GM18868 (cell line): ENCODE data around the gene VRK3.
"Not testable (repeated sequence)": the region's sequence is repeated elsewhere in the genome, so short reads cannot be mapped to it uniquely, and the experiment has no call there.

ENCODE experiments used
- ATAC-seq: cut with Tn5 transposase; IDR thresholded peaks from one replicate; pipeline ENCODE4 v1.9.1; 2021; ENCODE audit warnings: mild to moderate bottlenecking, moderate library complexity; ENCODE audit not compliant: unreplicated experiment

Gene VRK3

DNA sequence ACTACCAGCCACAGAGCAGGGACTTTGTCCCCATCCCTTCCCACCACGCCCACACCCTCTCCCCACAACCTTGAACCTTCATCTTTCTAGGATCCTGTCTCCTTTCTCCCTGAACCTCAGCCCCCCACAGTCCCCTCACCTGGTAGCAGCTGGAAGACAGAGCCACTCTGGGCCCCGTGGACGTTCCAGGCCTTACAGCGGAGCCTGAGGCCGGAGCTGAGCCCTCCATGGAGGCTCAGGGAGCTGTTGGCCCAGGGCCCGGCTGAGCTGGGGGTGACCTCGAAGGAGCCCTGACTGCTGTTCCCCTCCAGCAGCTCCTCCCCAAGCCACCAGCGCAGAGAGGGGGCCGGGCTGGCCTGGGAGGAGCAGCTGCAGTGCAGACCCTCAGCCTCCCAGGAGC, 67.0 kb downstream of the VRK3 start:
- not testable (repeated sequence) for ATAC-seq

GRCh38 chr19:49957262-49957915, 67.8 kb downstream of the VRK3 start:
- ATAC-seq, result no peak

DNA sequence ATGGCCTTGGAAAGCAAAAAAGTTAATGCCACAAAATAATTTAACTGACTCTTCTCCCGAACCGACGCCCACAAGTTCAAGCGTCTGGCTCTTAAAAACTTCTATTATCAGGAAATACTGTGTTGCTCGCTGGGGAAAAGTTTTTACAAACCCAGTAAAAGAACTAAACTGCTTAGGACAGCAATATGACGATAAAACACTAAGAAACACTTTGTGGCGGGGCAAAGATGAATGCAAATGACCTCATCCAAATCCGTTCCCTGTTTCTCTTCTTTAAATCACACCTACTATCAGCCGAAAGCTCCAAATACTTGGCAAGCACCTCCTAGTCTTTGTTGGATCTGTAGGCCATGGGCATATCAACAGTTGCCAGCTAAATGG, 69.1 kb downstream of the VRK3 start:
- ATAC-seq, result no peak

GRCh38 chr19:49954933-49955332, 70.2 kb downstream of the VRK3 start:
- no peak for ATAC-seq

DNA sequence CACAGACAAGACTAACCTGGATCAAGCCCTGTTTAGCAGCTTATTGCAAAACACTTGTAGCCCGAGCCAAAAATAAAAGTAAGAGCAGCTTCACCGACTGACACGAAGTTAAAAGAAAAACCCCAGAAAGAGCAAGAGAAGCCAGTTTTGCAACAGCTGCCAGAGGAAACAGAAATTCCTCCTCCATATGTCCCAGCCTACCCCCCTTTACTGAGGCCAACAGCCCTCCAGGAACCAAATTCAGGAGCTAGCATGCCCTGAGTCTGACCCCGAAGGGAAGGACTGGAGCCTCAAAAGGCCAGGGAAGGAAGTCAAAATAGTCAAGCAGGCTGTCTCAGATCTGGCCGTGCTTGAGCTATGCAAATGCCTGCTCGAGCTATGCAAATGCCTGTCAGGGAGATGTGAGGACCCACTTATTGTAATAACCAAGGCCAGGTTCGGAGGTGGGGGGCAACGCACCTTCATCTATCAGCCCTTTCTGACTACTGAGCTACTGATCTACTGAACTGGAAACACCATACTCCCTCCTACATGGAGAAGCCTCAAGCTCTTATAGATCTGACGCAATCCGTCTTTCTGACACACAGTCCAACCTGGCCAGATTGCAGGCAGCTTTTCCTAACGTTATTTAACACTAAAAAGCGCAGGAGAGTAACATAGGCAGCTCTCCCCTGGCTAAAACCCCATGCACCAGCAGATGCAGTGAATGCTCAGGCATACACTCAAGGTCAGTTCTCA, 70.9 kb downstream of the VRK3 start:
- no peak for ATAC-seq

DNA sequence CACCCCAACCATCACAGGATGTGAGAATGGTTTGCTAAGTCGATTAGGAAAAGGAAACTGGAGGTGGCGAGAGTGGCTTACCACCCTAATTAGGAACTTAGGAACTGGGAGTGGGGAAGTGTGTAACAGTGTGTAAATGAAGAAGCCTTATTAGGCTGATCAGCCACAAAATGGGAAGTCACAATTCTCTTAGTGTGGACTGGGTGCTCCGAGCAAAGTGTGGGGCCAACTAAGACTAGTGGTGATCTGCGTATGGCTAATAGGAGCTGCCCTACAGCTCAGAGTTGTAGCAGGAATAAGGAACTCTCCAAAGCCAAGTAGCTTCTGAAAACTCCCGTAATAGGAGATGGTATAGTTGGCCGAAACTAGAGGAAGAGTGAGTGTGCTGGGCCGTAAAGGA, 71.8 kb downstream of the VRK3 start:
- no peak for ATAC-seq

DNA sequence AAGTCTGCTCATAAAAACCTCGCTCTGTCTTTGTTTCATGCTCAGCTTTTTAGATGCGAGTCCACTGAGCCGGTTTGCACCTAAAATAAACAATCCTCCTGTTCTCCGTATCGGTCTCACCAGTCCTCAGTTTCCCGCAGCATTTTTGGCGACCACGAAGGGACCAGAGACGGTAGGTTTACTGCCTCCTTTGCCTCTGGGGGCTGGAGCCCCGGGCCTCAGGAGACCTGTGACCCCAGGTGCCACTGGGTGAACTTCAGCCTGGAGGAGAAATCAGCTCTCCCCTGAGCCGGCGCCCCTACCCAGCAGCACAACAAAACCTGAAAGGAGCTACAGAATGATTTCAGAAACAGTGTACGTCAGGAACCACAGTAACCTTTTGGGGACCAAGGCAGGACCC, 72.3 kb downstream of the VRK3 start:
- no peak for ATAC-seq

- ATAC-seq, result no peak
Measured at GRCh38 chr19:49952479-49952836, 72.7 kb downstream of the VRK3 start.

DNA sequence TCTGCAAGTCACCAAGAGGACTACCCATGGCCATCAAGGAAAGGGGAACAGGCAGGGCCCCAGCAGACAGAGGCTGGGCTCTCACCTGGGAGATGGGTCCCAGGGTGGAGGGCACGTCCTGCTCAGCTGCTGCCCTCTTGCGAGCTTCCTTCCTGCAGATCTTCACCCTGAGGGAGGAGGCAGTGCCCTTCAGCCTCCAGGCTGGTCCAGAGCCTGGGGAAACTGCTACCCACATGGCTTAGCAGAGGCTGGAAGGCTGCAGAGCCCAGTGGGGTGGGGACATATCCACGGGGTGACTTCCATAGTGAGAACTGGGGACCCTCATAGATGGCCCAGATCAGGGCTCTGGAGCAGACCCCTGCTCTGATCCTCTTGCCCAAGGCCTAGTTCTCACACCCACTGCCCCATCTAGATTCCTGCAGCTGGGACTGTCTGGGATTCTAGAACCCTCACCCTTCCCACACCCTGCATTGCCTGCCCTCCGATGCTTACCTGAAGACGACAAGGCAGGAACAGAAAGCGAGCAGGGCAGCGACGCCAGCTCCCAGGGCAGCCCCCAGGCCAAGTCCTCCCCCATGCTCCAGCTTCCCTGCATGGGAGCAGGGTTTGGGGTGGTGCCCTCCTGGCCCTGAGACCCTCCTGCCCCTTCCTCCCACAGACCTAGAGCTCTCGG, 73.2 kb downstream of the VRK3 start:
- no peak for ATAC-seq

DNA sequence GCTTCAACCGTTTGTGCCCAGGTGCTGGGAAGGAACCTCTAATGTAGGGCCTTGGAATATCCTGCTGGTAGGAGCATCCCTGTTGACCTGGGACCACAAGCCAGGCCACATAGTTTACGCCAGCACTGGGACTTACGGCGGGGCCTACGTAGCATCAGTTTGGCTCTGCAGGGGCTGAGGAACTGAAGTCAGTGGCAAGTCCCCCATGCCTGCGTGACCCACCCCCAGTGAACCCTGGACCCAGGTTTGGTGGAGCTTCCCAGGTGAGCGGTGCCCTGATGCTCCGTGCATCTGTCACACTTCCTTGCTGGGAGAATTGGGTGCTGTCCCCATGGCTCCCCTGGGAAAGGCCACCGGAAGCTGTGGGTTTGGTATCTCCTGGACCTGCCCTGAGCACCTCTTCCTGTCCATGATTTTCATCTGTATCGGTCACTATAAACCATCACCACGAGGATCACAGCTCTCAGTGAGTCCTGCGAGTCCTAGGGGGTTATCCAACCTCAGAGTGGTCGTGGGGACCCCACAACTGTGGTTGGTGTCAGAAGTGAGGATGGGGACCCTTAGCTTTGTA, 74.1 kb downstream of the VRK3 start:
- ATAC-seq, result no peak

- no peak for ATAC-seq
Measured at GRCh38 chr19:49950590-49950948, 74.6 kb downstream of the VRK3 start.

DNA sequence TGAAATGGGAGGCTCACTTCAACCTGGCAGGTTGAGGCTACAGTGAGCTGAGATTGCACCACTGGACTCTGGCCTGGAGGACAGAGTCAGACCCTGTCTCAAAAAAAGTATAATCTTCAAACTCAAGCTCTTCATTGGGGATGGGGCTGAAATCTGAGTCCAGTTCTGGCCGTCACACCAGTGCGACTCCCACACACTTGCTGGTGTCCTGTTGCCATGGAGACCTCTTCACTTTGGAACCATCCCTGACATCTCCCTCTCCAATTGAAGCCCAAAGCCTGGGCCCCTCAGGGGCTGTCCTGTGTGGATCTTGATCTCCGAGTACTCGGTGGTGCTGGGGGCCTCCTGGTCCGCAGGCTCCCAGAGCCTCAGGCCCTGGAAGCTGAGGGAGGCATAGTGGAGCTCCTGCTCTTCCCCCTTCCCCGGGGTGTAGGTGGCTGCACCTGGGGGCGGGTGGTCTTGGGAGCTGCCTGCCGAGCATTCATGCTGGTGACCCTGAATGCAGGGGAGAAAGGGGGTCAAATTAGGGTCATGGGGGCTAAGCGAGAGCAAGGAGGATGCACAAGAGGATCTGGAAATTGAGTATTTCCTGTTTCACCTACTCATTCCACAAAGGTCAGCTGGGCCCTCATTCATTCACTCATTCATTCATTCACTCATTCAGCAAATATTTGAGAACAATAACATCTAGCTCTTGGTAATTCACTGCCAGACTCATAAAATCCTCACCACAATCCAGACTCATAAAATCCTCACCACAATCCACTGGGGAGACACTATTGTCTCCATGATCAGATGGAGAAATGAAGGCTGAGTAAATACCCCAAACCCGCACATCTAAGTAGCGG, 75.2 kb downstream of the VRK3 start:
- ATAC-seq, result no peak

- no peak for ATAC-seq
Measured at GRCh38 chr19:49946415-49946814, 78.8 kb downstream of the VRK3 start.

- ATAC-seq, result not testable (repeated sequence)
Measured at GRCh38 chr19:49944567-49944966, 80.6 kb downstream of the VRK3 start.

DNA sequence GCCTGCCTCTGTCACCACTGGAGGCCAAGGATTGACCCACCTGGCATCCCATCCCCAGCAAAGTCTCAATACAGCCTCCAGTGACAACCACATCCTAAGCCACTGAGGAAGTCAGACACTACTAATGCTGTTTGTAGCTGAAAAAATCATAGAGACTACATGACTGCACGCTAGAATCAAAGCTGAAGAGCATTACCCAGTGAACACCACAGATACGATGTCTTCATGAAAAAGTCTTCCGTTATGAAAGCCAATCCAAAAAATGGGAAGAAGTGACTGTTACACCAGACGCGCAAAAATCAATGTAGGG, 84.7 kb downstream of the VRK3 start:
- no peak for ATAC-seq

- no peak for ATAC-seq
Measured at GRCh38 chr19:49939721-49940481, 85.3 kb downstream of the VRK3 start.

GRCh38 chr19:49938662-49939061, 86.5 kb downstream of the VRK3 start:
- ATAC-seq, result no peak

DNA sequence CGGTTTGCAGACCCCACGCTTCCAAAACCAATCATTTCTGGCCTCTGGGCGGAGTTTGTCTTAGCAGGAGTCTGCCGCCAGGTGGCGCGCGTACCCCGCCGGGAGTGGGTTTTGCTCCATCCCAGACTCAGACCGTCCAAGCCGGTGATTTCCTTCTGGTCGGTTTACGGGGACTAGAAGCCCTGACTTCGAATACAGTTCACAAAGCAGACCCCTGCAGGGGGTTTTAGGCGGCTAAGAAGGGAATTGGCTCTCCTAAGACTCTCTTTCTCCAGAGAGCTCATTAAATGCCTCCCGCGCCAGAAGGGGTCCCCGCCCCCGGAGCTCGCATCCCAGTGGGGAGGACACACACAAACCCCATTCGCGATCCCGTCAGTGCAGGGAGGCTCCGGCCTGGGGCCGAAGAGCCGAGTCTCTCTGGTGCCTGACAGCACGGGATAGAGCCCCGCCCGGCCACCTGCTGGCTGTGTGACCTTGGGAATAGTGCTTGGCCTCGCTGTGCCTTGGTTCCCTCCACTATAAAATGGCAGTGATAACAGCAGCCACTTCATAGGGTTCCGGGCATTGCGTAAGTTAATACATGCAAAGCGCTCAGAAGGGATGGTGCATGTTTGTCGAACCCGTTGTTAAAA, 87.3 kb downstream of the VRK3 start:
- no peak for ATAC-seq

GRCh38 chr19:49936549-49936948, 88.6 kb downstream of the VRK3 start:
- no peak for ATAC-seq

DNA sequence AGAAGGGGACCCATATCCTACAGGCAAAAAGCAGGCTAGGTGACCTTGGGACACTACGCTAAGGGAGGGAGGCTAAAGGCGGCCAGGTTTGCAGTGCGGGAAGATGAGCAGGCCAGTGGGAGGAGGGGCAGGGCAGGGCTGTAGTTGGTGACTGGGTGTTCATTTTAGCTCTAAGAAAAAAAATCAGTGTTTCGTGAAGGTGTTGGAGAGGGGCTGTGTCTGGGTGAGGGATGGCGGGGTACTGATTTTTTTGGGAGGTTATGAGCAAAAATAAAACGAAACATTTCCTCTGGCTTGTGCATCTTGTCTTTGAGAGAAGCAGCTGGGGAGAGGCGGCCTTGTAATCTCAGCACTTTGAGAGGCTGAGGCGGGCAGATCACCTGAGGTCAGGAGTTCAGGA, 91.5 kb downstream of the VRK3 start:
- ATAC-seq, result no peak
